ENCODE results near the gene TNFSF12. TPM values are rescaled to one million over a fixed set of nuclear protein-coding genes. Genes with fewer than 3 reads are reported as not detected.
A peak's percentile ranks its signal among the peaks of the same experiment; 100 is the strongest.

TNFSF12 gene
- total RNA-seq, 1 donor from 2014 or later: 3.4 TPM

GRCh38 chr17:7573324-7574080, 24.6 kb downstream of the TNFSF12 start:
- peaks cover 32% of the 10 kb centered on the region for H3K4me1 ChIP-seq (ENCODE audit: insufficient read depth, low read length)

GRCh38 chr17:7574176-7574953, 25.5 kb downstream of the TNFSF12 start:
- TF ChIP-seq EZH2 (IDR thresholded peaks at IDR 0.05; ENCODE audit: insufficient read depth, low read length): no peak
- no peak for TF ChIP-seq CTCF (IDR thresholded peaks at IDR 0.05; ENCODE audit: insufficient read depth, low read depth, low read length)
- H3K9me3 Mint-ChIP-seq (ENCODE audit: unreplicated experiment): no peaks in the 10 kb centered on the region
- H2AFZ ChIP-seq (ENCODE audit: low read depth, low read length): no peak overlapping the region
- peaks cover 37% of the 10 kb centered on the region for H3K4me1 ChIP-seq (ENCODE audit: insufficient read depth, low read length)
- no peaks in the 10 kb centered on the region for H3K9me3 ChIP-seq (ENCODE audit: insufficient read depth, low read depth, low read length)
- peak overlapping the region; percentile 43 for H3K27ac ChIP-seq (ENCODE audit: low read depth, low read length)
- H3K4me3 ChIP-seq (ENCODE audit: insufficient read depth, low read depth, low read length): peak overlapping the region; percentile 88
- H3K4me2 ChIP-seq (ENCODE audit: low read length): peak overlapping the region; percentile 97
- H3K27ac Mint-ChIP-seq (ENCODE audit: unreplicated experiment): peak overlapping the region; percentile 78
- peaks cover 62% of the 10 kb centered on the region for H3K36me3 ChIP-seq (ENCODE audit: insufficient read depth, low read length)
- peak overlapping the region; percentile 97 for H3K4me3 Mint-ChIP-seq (ENCODE audit: unreplicated experiment)
- H3K4me1 Mint-ChIP-seq (ENCODE audit: low read depth, unreplicated experiment): peaks cover 46% of the 10 kb centered on the region
- FAIRE-seq (no peak), DNase-seq (ENCODE audit: low read depth) (no peak)
- H3K27me3 Mint-ChIP-seq (ENCODE audit: low read depth, unreplicated experiment): no peaks in the 10 kb centered on the region
- no peaks in the 10 kb centered on the region for H3K27me3 ChIP-seq (ENCODE audit: insufficient read depth, low read length)
- H3K79me2 ChIP-seq (ENCODE audit: insufficient read depth, low read length): peaks cover 85% of the 10 kb centered on the region
- peaks cover 72% of the 10 kb centered on the region for H4K20me1 ChIP-seq (ENCODE audit: insufficient read depth, low read length)
- H3K9ac ChIP-seq (ENCODE audit: low read length): peak overlapping the region; percentile 100
- H3K36me3 Mint-ChIP-seq (ENCODE audit: low read depth, unreplicated experiment): peaks cover 40% of the 10 kb centered on the region

More at GRCh38 chr17:7573324-7574080, 24.6 kb downstream of the TNFSF12 start:
- Mint-ChIP-seq H3K9me3 (ENCODE audit: unreplicated experiment) (no peaks in the 10 kb centered on the region), H3K27me3 (ENCODE audit: low read depth, unreplicated experiment) (no peaks in the 10 kb centered on the region), H3K4me1 (ENCODE audit: low read depth, unreplicated experiment) (peaks cover 41% of the 10 kb centered on the region), H3K4me3 (ENCODE audit: unreplicated experiment) (peak overlapping the region; percentile 97), H3K36me3 (ENCODE audit: low read depth, unreplicated experiment) (peaks cover 43% of the 10 kb centered on the region), H3K27ac (ENCODE audit: unreplicated experiment) (peak overlapping the region; percentile 99)
- no peak for TF ChIP-seq EZH2 (IDR thresholded peaks at IDR 0.05; ENCODE audit: insufficient read depth, low read length)
- TF ChIP-seq CTCF (IDR thresholded peaks at IDR 0.05; ENCODE audit: insufficient read depth, low read depth, low read length): no peak
- Histone ChIP-seq H4K20me1 (ENCODE audit: insufficient read depth, low read length) (peaks cover 65% of the 10 kb centered on the region), H3K9ac (ENCODE audit: low read length) (peak overlapping the region; percentile 100), H3K79me2 (ENCODE audit: insufficient read depth, low read length) (peaks cover 87% of the 10 kb centered on the region), H3K27me3 (ENCODE audit: insufficient read depth, low read length) (no peaks in the 10 kb centered on the region), H3K36me3 (ENCODE audit: insufficient read depth, low read length) (peaks cover 60% of the 10 kb centered on the region), H3K9me3 (ENCODE audit: insufficient read depth, low read depth, low read length) (no peaks in the 10 kb centered on the region), H2AFZ (ENCODE audit: low read depth, low read length) (no peak overlapping the region), H3K27ac (ENCODE audit: low read depth, low read length) (peak overlapping the region; percentile 95), H3K4me3 (ENCODE audit: insufficient read depth, low read depth, low read length) (peak overlapping the region; percentile 88), H3K4me2 (ENCODE audit: low read length) (peak overlapping the region; percentile 97)
- peak; percentile 77 for DNase-seq (ENCODE audit: low read depth)
- no peak for FAIRE-seq
